ENCODE data around the gene NNT.
A peak's percentile ranks its signal among the peaks of the same experiment; 100 is the strongest.
"Not testable (repeated sequence)": the region's sequence is repeated elsewhere in the genome, so short reads cannot be mapped to it uniquely, and the experiment has no call there.

Gene NNT

DNA sequence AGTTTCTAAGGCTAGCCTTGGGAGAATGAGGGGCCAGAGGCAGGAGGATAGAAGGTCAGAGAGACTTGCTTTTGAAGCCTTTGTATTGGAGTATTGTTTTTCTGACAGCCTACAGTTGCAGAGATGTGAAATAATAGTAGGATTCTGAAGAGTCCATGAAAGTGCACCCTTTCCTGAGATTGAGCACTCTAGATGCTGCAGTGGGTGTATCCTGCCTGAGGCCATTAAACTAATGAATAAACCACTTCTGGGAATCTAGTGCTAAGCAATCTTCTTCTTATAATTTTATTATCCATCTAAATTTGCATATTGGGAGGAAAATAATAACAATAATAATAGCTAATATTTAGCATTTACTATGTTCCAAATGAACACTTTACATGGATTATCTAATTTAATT, 19.3 kb upstream of the NNT start:
- DNase-seq (ENCODE audit: low read depth), result no peak

GRCh38 chr5:43584166-43584699, 18.7 kb upstream of the NNT start:
- DNase-seq (ENCODE audit: low read depth), result no peak

- DNase-seq (ENCODE audit: low read depth), result no peak
Measured at GRCh38 chr5:43588842-43589241, 14.1 kb upstream of the NNT start.

DNA sequence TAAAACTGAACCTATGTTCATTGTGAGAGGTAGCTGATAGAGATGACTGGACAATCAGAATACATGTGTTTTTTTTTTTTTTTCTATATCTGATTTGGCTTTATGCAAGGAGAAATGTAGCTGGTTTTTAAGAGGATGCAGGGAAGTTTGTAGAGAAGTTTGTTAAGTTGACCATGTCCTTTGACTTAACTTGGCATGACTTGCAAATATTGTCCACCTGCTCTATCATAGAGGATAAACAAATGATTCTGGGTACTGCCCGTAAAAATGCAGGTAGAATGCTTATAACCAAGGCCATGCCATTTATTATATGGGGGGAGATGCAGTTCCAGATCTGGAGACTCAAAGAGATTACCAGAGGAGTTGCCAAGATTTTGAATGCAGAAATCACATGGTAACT, 13.7 kb upstream of the NNT start:
- no peak for DNase-seq (ENCODE audit: low read depth)

DNA sequence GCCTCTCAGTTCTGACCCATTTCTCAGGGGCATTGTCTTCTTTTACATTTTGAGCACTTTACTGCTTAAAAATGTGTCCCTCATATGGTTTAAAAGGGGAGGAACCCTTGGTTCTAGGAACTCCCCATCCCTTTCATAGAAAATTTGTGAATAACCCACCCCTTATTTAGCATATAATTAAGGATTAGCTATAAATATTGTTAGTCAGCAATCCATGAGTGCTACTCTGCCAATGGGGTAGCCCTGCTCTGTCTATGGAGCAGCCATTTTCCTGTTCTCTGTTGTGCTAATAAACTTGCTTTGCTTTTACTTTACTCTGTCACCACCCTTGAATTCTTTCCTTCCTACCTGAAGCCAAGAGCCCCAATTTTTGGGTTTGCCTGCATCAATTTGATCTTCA, 12.3 kb upstream of the NNT start:
- no peak for DNase-seq (ENCODE audit: low read depth)

DNA sequence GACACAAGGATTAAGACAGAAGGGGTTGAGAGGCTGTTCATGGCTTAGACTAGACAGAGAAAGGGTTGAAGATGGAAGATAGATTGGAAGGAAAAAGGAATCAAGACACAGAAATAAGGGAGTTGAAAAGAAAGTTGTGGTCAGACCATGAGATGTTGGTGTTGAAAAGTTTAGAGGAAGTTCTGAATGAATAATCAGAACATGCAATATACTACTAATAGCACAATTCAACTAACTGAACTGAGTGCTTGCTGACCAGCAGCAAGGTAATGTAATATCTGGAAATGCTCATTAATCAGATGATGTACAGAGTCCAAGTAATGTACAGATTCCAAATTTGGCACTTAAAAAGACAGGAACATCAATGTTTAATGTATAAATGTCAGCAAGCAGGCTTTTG, 10.6 kb upstream of the NNT start:
- no peak for DNase-seq (ENCODE audit: low read depth)

GRCh38 chr5:43598927-43599326, 4.1 kb upstream of the NNT start:
- DNase-seq (ENCODE audit: low read depth), result not testable (repeated sequence)

DNA sequence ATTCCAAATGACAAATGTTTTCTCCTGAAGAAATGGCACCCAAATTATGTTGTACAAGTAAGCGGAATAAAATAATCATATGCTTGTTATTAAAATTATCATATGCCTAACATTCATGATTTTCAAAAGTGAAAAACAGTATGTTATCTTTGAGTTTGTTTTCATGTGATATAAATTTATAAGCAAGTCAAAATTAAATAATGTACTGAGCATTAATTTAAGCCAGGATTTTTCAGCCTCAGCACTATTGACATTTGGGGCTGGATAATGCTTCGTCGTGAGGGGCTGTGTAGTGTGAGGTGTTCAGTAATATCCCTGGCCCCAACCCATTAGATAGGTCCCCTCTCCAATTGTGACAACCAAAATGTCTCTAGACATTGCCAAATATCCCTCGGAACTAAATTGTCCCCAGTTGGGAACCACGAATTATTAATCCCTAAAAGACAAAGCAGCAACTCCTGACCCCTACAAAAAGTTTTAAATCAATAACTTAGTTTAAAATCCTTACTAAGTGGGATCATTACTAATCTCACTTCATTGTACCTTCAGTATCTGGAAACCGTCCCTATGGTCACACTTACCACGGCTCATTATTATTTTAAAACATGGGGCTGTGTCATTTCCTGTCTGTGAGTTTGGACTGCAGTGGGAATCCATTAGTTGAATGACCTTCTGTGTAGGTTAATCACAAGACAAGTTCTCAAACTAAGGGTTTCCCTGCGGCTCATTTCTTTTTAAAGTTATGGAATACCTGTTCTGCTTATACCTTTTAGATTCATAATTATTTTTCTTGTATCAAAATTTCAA, 1.3 kb upstream of the NNT start:
- DNase-seq (ENCODE audit: low read depth), result peak; percentile 71

DNA sequence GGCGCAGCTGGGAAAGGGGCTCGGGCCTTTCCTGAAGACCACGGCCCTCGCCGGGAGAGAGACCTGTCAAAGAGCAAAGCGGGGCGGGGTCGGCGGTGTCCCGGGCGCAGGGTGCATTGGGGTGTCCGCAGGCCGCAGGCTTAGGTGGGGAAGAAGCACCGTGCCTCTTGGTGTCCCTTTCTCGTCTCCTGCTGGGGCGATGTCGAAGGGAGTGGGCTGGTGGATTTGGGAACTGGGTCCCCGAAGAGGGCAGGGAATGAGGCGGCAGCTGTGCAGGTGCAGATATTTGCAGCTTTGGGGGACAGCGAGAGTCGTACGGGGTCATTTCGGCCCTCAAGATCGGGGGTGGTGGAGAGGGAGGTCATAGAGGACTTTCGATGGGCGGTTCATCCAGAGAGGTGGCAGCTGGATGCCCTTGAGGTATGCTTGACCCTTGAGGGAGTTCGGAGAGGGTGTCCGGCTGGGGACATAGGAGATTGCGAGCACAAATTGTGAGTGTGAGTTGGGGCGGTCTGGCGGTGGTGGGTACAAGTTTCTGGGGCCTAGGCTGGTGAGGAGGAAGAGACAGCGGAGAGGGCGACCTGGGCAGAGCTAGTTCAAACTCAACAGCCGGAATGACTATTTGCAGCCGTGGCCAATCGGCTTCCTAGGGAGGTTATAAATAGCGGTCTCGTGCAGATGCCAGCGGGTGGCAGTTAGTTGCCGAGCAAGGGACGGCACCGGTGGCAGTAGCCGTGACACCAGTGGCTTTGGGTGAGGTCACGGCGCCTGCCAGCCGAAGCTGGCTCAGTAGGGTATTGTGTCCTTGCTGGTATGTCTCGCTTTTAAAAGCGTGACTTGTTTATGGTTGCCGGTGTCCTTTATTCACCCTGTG, 601 bp downstream of the NNT start:
- peak; percentile 60 for DNase-seq (ENCODE audit: low read depth)

DNA sequence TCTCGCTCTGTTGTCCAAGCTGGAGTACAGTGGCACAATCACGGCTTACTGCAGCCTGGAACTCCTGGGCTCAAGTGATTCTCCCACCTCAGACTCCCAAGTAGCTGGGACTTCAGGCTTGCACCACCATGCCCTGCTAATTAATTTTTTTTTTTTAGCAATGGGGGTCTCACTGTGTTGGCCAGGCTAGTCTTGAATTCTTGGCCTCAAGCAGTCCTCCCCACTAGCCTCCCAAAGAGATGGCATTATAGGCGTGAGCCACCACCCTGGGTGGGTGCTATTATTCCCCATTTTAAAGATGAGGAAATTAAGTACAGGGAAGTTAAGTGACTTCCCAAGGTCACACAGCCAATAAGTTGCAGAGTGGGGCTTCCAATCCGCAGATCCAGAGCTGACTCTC, 1.7 kb downstream of the NNT start:
- DNase-seq (ENCODE audit: low read depth), result no peak

- no peak for DNase-seq (ENCODE audit: low read depth)
Measured at GRCh38 chr5:43606351-43606750, 3.4 kb downstream of the NNT start.

- DNase-seq (ENCODE audit: low read depth), result peak; percentile 1
Measured at GRCh38 chr5:43608406-43608805, 5.4 kb downstream of the NNT start.

DNA sequence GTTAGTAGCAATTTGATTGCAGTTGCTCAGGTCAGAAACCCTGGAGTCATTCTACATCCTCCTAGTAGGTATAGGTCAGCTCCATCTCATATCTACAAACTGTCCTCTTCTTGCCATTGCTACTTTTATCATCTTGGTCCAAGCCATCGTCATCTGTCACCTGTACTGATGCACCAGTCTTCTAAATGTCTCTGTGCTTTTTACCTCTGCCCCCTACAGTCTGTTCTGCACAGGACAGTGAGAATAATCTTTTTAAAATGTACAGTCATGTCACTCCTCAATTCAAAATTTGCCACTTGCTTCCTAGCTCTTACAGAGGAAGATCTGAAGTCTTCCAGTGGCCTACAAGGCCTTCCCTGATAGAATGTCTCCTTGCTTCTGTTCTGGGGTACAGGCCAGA, 6.8 kb downstream of the NNT start:
- peak; percentile 4 for DNase-seq (ENCODE audit: low read depth)

DNA sequence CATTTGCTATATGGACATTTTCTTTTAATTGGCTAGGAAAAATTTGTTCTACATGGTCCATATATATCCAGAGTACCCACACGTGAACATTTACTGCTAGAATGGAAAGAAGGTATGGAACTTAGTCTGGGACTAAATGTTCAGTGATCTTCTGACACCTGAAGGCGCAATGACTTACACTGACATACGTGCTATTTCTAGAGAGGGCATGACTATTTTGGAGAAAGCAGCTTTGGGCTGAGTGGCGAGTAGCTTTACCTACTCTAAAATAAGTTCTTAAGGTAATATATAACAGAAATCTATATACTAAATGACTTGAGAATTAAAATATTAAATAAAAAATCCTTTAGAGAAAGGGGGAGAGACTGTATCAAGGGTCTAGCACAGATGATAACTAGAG, 10.4 kb downstream of the NNT start:
- DNase-seq (ENCODE audit: low read depth), result no peak

DNA sequence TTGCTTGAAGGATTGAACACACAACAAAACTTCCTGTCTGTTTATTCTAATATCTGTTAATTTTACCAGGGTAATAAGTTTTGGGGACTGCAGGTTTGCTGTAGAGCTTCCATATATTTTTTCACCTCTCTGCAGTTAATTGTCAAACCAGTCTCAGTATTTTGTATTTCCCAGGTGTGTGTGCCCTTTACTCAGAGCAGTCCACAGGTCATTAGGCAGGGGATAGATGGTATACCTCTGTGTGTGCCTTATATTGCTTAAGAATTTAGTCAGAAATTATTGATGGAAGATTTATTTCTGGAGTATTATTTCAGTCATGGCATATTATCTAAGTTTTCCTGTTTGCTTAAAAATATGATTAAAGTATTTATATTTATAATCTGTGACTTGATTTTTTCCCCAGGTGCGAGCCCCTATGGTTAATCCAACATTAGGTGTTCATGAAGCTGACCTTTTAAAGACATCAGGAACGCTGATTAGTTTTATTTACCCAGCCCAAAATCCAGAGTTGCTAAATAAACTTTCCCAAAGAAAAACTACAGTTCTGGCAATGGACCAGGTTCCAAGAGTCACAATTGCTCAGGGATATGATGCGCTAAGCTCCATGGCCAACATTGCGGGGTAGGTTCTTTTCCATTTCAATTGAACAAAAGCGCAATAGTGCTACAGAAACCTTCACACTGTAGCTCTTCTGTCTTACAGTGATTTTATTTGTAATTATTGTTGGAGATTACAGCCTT, 12.6 kb downstream of the NNT start:
- DNase-seq (ENCODE audit: low read depth), result no peak

GRCh38 chr5:43616535-43616934, 13.6 kb downstream of the NNT start:
- peak; percentile 61 for DNase-seq (ENCODE audit: low read depth)

DNA sequence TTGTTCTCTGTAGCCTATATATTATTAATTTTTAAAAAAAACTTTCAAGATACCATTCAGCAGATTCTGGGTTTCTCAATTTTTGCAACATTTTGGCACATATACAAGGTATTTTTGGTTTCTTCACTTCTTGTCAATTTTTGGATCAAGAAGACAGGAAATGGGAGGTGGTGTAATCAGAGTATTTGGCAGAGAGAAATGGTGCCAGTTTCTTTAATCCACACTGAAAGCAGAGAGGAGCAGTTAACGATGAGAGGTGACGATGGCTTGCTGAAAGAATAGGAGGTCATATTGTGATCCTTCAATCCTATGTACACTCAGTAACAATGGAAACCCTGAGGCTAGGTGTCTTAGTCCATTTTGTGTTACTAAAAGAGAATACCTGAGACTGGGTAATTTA, 16.4 kb downstream of the NNT start:
- DNase-seq (ENCODE audit: low read depth), result no peak

DNA sequence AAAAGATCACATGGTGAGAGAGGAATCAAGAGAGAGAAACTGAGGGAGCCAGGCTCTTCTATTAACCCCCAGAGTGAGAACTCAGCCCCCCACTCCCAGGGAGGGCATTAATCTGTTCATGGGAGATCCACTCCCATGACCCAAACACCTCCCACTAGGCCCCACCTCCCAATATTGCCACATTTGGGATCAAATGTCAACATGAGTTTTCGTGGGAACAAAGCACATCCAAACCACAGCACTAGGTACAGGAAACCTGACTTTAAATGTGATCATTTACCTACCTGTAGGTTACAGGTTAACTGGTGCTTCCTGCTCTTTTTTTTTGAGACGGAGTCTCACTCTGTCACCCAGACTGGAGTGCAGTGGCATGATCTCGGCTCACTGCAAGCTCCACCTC, 16.9 kb downstream of the NNT start:
- DNase-seq (ENCODE audit: low read depth), result no peak

- no peak for DNase-seq (ENCODE audit: low read depth)
Measured at GRCh38 chr5:43620944-43621505, 18.0 kb downstream of the NNT start.

GRCh38 chr5:43622074-43622473, 19.1 kb downstream of the NNT start:
- DNase-seq (ENCODE audit: low read depth), result no peak

DNA sequence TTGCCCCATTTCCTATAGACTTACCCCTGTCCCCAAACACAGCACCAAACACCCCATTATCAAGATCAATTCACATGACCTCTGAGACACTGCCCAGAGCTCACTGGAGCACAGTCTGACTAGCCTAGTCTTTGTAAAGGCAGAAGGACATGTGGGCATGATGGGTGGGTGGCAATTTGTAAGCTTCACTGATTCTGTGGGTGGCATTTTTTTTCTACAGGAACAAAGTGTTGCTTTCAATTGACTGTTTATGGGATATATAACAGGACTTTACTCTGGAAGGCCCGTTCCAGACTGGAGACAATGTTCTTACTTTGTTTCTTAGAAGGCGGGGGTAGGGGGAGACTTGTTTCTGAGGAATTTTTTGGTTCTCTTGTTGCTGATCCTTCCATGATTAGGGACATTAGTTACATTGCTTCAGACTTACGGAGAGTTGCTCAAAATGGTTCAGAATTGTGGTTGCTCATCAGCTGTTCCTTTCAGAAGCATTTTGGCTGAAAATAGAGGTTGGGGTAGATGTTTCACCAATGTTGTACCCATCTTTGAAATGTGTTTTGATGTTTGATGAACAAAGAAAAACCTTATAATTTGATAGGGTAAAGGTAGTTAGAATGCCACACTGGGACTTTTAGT, 20.2 kb downstream of the NNT start:
- no peak for DNase-seq (ENCODE audit: low read depth)

GRCh38 chr5:43627028-43627427, 24.0 kb downstream of the NNT start:
- peak; percentile 71 for DNase-seq (ENCODE audit: low read depth)

Data from EH (cell line).